ENCODE measurements around the gene MAST4. TPM values are rescaled to one million over a fixed set of nuclear protein-coding genes. Genes with fewer than 3 reads are reported as not detected.

The MAST4 gene
- polyA plus RNA-seq, 1 experiment = 11.6 TPM

DNA sequence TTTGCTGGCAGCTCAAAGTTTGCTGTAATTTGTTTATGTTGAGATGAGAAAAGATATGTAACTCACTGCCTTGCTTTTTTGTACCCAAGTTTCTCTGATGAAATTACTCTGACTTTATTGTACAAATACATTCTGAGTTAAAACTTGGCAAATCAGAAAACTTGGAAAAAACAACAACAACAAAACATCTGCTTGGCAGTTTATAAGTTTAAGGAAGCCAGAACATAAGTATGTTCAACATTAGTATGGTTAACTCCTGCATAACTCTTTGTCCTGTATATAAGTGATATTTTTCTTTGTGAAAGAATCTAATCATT, 233.1 kb downstream of the MAST4 start:
- ChIA-PET POLR2A (interaction anchor here (1.5 kb wide), 1 partner anchor 130 kb away, joined by 3 read pairs; no protein-coding TSS in a partner anchor), CTCF (interaction anchor here (1.2 to 5.7 kb wide), 6 partner anchors 10 to 321 kb away, joined by 3 to 58 read pairs (median 10); no protein-coding TSS in a partner anchor)
- TF ChIP-seq, protein P1, sequence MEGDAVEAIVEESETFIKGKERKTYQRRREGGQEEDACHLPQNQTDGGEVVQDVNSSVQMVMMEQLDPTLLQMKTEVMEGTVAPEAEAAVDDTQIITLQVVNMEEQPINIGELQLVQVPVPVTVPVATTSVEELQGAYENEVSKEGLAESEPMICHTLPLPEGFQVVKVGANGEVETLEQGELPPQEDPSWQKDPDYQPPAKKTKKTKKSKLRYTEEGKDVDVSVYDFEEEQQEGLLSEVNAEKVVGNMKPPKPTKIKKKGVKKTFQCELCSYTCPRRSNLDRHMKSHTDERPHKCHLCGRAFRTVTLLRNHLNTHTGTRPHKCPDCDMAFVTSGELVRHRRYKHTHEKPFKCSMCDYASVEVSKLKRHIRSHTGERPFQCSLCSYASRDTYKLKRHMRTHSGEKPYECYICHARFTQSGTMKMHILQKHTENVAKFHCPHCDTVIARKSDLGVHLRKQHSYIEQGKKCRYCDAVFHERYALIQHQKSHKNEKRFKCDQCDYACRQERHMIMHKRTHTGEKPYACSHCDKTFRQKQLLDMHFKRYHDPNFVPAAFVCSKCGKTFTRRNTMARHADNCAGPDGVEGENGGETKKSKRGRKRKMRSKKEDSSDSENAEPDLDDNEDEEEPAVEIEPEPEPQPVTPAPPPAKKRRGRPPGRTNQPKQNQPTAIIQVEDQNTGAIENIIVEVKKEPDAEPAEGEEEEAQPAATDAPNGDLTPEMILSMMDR (IDR thresholded peaks at IDR 0.05; ENCODE audit: low read depth, low read length) = no peak
- Histone ChIP-seq H3K4me3 (ENCODE audit: low read depth, low read length) (peak overlapping the region; percentile 66), H3K27ac (ENCODE audit: low read depth, low read length) (peak overlapping the region; percentile 43), H3K27me3 (ENCODE audit: control insufficient read depth, insufficient read depth, low read length) (peaks cover 12% of the 10 kb centered on the region), H3K9me3 (ENCODE audit: control insufficient read depth, insufficient read depth, low read length) (no peaks in the 10 kb centered on the region)
- no peak for DNase-seq (ENCODE audit: low read depth, low spot score)

DNA sequence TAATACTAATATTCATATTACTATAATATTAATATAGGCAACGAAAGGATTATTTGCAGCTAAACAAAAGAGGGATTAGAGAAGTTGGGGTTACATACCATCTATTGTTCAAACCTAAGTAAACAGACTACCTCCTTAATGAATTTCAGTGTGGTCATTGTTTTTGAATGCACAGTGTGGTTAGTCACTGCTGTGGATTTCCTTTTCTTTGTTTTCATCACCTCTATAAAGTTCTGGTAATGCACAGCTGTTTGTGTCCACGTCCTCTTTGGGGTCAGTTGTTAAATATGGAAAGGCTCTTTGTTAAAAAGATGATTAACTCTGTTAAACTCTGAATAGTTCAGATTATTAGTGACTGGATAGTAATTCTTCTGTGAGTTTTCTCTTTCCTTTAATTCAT, 233.6 kb downstream of the MAST4 start:
- DNase-seq (ENCODE audit: low read depth, low spot score) = no peak
- peaks cover 12% of the 10 kb centered on the region for H3K27me3 ChIP-seq (ENCODE audit: control insufficient read depth, insufficient read depth, low read length)
- no peak overlapping the region for H3K27ac ChIP-seq (ENCODE audit: low read depth, low read length)
- H3K4me3 ChIP-seq (ENCODE audit: low read depth, low read length) = no peak overlapping the region
- POLR2A ChIA-PET = no interaction called here
- TF ChIP-seq, protein P1 (IDR thresholded peaks at IDR 0.05; ENCODE audit: low read depth, low read length) = no peak
- CTCF ChIA-PET = interaction anchor here (0.7 to 5.7 kb wide), 8 partner anchors 10 to 320 kb away, joined by 3 to 58 read pairs (median 6); no protein-coding TSS in a partner anchor
- no peaks in the 10 kb centered on the region for H3K9me3 ChIP-seq (ENCODE audit: control insufficient read depth, insufficient read depth, low read length)

DNA sequence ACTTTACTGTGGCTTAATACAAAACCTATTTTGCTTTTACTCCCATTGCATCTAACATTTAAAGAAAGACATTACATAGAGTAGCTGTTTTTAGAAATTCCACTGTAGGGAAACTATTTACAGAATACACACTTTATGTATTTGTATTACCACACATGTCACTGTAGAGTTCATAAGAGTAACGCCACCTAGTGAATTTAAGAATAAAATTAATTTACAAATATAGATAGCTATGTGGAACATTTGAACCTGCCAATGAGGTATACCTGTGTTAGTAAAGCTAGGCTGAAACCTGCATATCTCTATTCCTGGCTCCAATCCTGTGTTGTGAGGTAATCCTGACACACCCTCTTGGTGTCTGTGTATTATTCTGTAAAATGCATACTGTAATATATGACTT, 234.4 kb downstream of the MAST4 start:
- Histone ChIP-seq H3K9me3 (ENCODE audit: control insufficient read depth, insufficient read depth, low read length) (no peaks in the 10 kb centered on the region), H3K27me3 (ENCODE audit: control insufficient read depth, insufficient read depth, low read length) (peaks cover 12% of the 10 kb centered on the region), H3K4me3 (ENCODE audit: low read depth, low read length) (no peak overlapping the region), H3K27ac (ENCODE audit: low read depth, low read length) (no peak overlapping the region)
- no peak for DNase-seq (ENCODE audit: low read depth, low spot score)
- POLR2A ChIA-PET = no interaction called here
- CTCF ChIA-PET = interaction anchor here (1.3 to 5.7 kb wide), 7 partner anchors 11 to 524 kb away, joined by 3 to 58 read pairs (median 7); no protein-coding TSS in a partner anchor
- TF ChIP-seq, protein P1 (IDR thresholded peaks at IDR 0.05; ENCODE audit: low read depth, low read length) = no peak

DNA sequence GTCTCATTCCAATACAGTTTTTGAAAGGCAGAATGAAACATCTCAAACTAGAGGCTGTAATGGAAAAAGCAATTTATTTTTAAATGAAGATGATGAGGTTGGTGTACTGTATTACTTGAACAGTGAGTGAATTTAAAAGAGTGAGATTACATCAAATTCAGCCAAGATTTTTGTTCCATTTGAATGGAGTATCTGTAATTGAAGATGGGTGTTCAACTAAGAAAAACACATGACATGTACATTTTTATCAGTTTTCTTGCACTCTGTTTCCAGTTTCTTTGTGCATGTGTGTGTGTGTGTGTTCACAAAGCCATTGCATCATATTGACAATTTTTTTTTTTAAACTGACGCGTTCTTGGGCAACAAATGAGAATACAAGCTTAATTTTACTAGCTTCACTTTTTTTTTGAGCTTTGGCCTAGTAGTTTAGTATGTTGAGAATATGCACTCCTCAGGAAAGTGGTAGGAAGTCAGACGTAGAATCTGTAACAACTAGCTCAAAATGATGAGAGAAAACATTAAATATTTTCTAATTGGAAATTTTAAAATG, 243.5 kb downstream of the MAST4 start:
- CTCF ChIA-PET = interaction anchor here (0.6 to 2.5 kb wide), 3 partner anchors 194 to 534 kb away, joined by 3 to 11 read pairs (median 3); no protein-coding TSS in a partner anchor
- POLR2A ChIA-PET = no interaction called here
- Histone ChIP-seq H3K27ac (ENCODE audit: low read depth, low read length) (no peak overlapping the region), H3K4me3 (ENCODE audit: low read depth, low read length) (no peak overlapping the region), H3K27me3 (ENCODE audit: control insufficient read depth, insufficient read depth, low read length) (no peaks in the 10 kb centered on the region), H3K9me3 (ENCODE audit: control insufficient read depth, insufficient read depth, low read length) (no peaks in the 10 kb centered on the region)
- no peak for DNase-seq (ENCODE audit: low read depth, low spot score)
- TF ChIP-seq, protein P1 (IDR thresholded peaks at IDR 0.05; ENCODE audit: low read depth, low read length) = no peak

DNA sequence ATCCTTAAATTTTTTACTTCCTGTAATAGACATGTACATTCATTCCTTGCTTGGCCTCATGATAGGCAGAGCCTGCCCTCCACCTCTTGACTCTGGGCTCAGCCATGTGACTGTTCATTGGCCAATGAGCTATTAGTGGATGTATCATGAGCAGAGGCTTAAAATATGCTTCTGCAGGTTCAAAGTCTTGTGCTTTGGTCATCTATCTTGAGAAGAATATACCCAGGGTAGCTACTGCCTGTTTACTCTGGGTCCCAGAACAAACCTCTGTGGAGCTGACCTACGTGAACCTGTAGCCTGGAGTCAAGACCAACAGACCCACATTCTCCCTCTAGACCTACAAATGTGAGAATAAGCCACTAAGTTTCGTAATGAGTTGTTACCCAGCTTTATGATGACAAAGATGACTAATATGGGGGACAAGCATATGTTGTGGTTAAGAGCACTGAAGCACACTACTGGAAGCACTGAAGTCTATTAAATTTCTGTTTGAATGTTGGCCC, 244.4 kb downstream of the MAST4 start:
- DNase-seq (ENCODE audit: low read depth, low spot score) = no peak
- ChIA-PET CTCF (interaction anchor here (0.6 to 2.5 kb wide), 5 partner anchors 11 to 534 kb away, joined by 3 to 11 read pairs (median 3); no protein-coding TSS in a partner anchor), POLR2A (no interaction called here)
- no peaks in the 10 kb centered on the region for H3K9me3 ChIP-seq (ENCODE audit: control insufficient read depth, insufficient read depth, low read length)
- TF ChIP-seq, protein P1 (IDR thresholded peaks at IDR 0.05; ENCODE audit: low read depth, low read length) = no peak
- H3K27me3 ChIP-seq (ENCODE audit: control insufficient read depth, insufficient read depth, low read length) = no peaks in the 10 kb centered on the region
- no peak overlapping the region for H3K4me3 ChIP-seq (ENCODE audit: low read depth, low read length)
- no peak overlapping the region for H3K27ac ChIP-seq (ENCODE audit: low read depth, low read length)
